NB4 (cell line): ENCODE measurements around the gene CXorf58.

Source experiments
- POLR2A ChIP-seq: IDR thresholded peaks from 2 replicates; pipeline ENCODE4 v1.6.1; 2011; ENCODE audit warnings: mild to moderate bottlenecking; ENCODE audit not compliant: insufficient read length; ENCODE audit errors: extremely low read depth
- TF ChIP-seq, protein P1 (sequence below): IDR thresholded peaks from one replicate; pipeline ENCODE4 v1.5.1; 2012; ENCODE audit warnings: low read depth, low read length

- TF ChIP-seq POLR2A = no peak
- TF ChIP-seq, protein P1, sequence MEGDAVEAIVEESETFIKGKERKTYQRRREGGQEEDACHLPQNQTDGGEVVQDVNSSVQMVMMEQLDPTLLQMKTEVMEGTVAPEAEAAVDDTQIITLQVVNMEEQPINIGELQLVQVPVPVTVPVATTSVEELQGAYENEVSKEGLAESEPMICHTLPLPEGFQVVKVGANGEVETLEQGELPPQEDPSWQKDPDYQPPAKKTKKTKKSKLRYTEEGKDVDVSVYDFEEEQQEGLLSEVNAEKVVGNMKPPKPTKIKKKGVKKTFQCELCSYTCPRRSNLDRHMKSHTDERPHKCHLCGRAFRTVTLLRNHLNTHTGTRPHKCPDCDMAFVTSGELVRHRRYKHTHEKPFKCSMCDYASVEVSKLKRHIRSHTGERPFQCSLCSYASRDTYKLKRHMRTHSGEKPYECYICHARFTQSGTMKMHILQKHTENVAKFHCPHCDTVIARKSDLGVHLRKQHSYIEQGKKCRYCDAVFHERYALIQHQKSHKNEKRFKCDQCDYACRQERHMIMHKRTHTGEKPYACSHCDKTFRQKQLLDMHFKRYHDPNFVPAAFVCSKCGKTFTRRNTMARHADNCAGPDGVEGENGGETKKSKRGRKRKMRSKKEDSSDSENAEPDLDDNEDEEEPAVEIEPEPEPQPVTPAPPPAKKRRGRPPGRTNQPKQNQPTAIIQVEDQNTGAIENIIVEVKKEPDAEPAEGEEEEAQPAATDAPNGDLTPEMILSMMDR = no peak
Measured at GRCh38 chrX:23898412-23898959, 9.3 kb upstream of the CXorf58 start.
